ENCODE measurements around the gene BNC1.

The BNC1 gene

GRCh38 chr15:83320844-83321243 is 36.4 kb upstream of the BNC1 start:
- no peak for TF ChIP-seq CTCF (IDR thresholded peaks at IDR 0.05; ENCODE audit: low read depth, low read length, missing control alignments)
- DNase-seq (ENCODE audit: low read depth) = no peak
- H3K4me3 ChIP-seq (ENCODE audit: low read depth, low read length) = no peak overlapping the region

- DNase-seq (ENCODE audit: low read depth) = no peak
- no peak for TF ChIP-seq CTCF (IDR thresholded peaks at IDR 0.05; ENCODE audit: low read depth, low read length, missing control alignments)
- no peak overlapping the region for H3K4me3 ChIP-seq (ENCODE audit: low read depth, low read length)
These were observed 35.9 kb upstream of the BNC1 start for GRCh38 chr15:83320404-83320803.

- H3K4me3 ChIP-seq (ENCODE audit: low read depth, low read length) = no peak overlapping the region
- no peak for DNase-seq (ENCODE audit: low read depth)
- TF ChIP-seq CTCF (IDR thresholded peaks at IDR 0.05; ENCODE audit: low read depth, low read length, missing control alignments) = no peak
These were observed 35.3 kb upstream of the BNC1 start for GRCh38 chr15:83319771-83320170.

- no peak for DNase-seq (ENCODE audit: low read depth)
- no peak overlapping the region for H3K4me3 ChIP-seq (ENCODE audit: low read depth, low read length)
- no peak for TF ChIP-seq CTCF (IDR thresholded peaks at IDR 0.05; ENCODE audit: low read depth, low read length, missing control alignments)
These were observed 34.5 kb upstream of the BNC1 start for GRCh38 chr15:83318861-83319415.

- no peak for TF ChIP-seq CTCF (IDR thresholded peaks at IDR 0.05; ENCODE audit: low read depth, low read length, missing control alignments)
- no peak overlapping the region for H3K4me3 ChIP-seq (ENCODE audit: low read depth, low read length)
- no peak for DNase-seq (ENCODE audit: low read depth)
These were observed 33.6 kb upstream of the BNC1 start for GRCh38 chr15:83318036-83318435.

- TF ChIP-seq CTCF (IDR thresholded peaks at IDR 0.05; ENCODE audit: low read depth, low read length, missing control alignments) = no peak
- no peak for DNase-seq (ENCODE audit: low read depth)
- no peak overlapping the region for H3K4me3 ChIP-seq (ENCODE audit: low read depth, low read length)
These were observed 27.6 kb upstream of the BNC1 start for GRCh38 chr15:83312071-83312470.
